ENCODE data around the gene SURF2.

Gene SURF2

DNA sequence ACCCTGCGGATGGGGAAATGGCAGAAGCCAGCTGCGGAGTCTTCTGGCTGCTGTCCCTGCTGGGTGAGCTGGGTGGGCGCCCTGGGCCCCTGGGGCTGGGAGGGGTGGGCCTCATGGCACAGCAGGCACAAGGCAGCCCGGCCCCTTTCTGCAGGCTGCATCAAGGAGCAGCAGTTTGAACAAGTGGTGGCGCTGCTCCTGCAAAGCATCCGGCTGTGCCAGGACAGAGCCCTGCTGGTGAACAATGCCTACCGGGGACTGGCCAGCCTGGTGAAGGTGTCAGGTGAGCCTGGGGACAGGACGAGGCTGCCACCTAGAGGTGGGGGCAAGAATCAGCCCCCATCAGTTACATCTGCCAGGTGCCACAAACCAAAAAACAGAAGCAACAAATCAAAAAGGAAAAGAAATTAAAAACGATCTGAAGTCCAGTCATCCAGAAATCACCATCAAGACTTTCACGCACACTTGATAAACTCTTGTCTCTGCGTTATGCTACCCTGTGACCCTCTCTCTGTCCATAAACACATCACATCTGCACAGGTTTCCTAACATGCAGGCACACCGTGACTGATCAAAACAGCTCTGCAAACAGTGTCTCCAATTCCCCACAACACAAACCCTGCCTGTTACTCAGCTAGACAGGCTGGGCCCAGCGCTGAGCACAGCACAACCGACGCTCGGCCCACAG lies 47.6 kb downstream of the SURF2 start:
- DNase-seq: no peak

DNA sequence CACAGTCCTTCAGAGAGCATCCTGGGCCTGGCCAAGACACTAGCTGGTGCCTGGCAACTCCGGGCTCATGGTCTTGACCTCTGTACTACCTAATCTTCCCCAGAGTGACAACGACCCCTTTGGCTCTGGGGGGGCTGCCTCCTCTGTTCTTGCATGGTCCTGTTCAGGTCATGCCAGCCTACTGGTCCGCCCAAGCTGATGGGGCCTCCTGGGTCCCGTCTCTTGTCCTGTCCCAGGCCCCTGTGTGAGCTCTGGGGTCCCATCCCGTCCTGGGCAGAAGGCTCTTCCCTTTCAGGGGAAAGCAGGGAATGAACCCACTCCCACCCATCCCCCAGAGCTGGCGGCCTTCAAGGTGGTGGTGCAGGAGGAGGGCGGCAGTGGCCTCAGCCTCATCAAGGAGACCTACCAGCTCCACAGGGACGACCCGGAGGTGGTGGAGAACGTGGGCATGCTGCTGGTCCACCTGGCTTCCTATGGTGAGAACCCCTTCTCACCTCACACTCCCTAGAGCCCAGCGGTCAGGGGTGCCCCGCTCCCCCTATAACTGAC lies 48.2 kb downstream of the SURF2 start:
- DNase-seq: no peak

DNA sequence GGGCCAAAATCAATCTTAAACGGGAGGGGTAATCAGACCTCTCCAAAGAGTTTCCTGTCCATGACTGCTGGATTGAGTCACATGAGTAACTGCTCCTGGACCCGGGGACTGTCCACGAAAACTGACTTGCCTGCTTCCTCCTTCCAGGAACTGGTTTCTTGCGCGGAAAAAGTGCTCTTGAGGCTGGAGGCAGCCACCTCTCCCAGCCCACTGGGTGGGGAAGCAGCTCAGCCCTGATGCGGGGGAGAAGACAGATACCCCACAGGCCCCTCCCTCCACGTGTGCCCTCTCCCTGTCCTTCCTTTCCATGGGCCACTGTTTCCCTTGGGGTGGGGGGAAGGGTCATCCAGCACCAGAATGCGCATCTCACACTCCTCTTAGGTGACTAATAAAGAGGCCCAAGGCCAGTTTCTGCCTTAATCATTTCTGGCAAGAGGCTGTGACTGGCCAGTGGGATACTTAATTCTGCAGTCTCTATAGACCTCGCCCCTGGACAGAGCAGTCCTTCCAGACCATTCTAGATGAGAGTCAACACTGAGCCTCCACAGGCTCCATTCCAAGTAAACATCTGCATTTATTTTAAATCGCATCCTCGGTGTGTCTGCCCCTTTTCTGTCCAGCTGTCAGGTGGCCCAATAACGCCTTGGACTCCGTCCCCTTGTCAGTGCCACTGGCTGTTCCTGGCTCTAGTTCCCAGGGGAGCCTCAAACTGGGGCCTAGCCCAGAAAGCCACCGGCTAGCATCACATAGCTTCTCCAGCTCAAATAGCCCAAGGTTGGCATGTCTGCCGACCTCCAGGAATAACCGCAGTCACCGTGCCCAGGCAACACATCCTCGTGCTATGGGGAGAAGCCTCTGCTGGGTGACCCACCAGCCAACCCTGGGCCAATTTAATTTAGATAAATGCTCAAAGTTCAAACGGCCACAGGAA lies 49.4 kb downstream of the SURF2 start:
- no peak for DNase-seq

DNA sequence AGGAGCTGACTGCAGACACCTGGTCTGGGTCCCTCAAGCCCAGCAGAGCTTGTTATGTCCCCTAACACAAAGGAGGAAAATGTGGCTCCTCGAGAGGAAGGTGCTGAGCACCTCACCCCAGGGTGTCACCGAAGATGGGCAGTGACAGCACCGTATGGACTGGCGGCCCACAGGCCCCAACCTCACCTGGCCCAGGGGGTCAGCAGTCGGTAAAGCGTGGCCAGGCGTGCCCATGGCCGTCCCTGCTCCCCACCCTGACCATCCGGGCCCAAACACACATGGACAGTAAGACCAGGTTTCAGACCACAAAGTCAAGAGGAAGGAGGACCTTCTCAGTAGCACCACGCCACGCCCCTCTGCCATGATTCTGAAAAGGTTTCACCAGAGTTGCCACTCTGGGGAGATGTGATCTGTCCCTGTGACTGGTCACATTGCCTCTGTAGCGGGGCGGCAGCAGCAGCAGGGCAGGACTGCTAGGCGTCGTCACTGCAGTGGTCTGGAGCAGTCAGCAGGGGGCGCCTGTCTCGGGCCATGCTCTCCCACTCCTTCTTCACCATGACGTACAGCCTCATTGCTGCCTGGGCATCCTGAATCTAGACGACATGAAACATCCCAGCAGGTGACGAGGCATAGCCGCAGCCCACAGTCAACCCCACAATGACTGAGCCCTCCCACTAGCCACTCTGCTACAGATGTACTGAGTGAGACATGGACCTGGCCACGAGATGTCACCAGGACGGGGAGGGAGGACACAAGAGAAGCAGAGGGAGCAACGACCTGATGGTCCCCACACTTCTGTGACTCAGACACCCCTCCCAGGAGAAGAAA lies 50.3 kb downstream of the SURF2 start:
- DNase-seq: peak; percentile 76 to 85

DNA sequence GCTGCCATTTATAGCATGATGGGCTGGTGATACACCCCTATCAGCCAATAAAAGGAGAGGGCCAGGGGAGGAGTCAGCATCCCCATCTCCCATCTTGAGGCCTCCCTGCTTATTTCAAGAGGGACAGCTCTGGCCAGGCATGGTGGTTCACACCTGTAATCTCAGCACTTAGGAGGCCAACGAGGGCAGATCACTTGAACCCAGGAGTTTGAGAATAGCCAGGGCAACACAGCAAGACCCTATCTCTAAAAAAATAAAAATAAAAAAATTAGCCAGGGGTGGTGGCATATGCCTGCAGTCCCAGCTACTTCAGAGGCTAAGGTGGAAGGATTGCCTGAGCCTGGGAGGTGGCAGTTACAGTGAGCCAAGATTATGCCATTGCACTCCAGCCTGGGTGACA lies 51.7 kb downstream of the SURF2 start:
- no peak for DNase-seq
